Measurements from ENCODE around the gene GPRC5C. TPM values are rescaled to one million over a fixed set of nuclear protein-coding genes. Genes with fewer than 3 reads are reported as not detected.
A peak's percentile ranks its signal among the peaks of the same experiment; 100 is the strongest.

Gene GPRC5C
- total and polyA plus RNA-seq, 7 donors: 42.9 to 123 (median 57.0) TPM

GRCh38 chr17:74453665-74454196, 21.8 kb downstream of the GPRC5C start:
- Histone ChIP-seq H3K4me3 (peak overlapping the region; percentile 65), H3K36me3 (ENCODE audit: insufficient read depth in 1 of 2, low read depth in 1 of 2) (no peaks in the 10 kb centered on the region), H3K4me1 (peaks cover 53% of the 10 kb centered on the region), H3K27me3 (ENCODE audit: insufficient read depth in 3 of 3, low read length in 2 of 3) (no peaks in the 10 kb centered on the region), H3K9me3 (no peaks in the 10 kb centered on the region), H3K27ac (peak overlapping the region; percentile 86)
- TF ChIP-seq, protein P1, sequence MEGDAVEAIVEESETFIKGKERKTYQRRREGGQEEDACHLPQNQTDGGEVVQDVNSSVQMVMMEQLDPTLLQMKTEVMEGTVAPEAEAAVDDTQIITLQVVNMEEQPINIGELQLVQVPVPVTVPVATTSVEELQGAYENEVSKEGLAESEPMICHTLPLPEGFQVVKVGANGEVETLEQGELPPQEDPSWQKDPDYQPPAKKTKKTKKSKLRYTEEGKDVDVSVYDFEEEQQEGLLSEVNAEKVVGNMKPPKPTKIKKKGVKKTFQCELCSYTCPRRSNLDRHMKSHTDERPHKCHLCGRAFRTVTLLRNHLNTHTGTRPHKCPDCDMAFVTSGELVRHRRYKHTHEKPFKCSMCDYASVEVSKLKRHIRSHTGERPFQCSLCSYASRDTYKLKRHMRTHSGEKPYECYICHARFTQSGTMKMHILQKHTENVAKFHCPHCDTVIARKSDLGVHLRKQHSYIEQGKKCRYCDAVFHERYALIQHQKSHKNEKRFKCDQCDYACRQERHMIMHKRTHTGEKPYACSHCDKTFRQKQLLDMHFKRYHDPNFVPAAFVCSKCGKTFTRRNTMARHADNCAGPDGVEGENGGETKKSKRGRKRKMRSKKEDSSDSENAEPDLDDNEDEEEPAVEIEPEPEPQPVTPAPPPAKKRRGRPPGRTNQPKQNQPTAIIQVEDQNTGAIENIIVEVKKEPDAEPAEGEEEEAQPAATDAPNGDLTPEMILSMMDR (IDR thresholded peaks at IDR 0.05): no peak
- ATAC-seq (peak; percentile 91 to 93 (median 92)), DNase-seq (no peak)
- intact Hi-C loops (cut with DNase I): loop anchor here in 1 of 2 donors (5.0 to 10.0 kb wide), 2 partner anchors 36 to 239 kb away; partner anchors contain the start of gene TTYH2
- 2 to 6% (median 5%) methylated on average over 12 to 43 of the region's 43 CpGs for WGBS, 3 donors

DNA sequence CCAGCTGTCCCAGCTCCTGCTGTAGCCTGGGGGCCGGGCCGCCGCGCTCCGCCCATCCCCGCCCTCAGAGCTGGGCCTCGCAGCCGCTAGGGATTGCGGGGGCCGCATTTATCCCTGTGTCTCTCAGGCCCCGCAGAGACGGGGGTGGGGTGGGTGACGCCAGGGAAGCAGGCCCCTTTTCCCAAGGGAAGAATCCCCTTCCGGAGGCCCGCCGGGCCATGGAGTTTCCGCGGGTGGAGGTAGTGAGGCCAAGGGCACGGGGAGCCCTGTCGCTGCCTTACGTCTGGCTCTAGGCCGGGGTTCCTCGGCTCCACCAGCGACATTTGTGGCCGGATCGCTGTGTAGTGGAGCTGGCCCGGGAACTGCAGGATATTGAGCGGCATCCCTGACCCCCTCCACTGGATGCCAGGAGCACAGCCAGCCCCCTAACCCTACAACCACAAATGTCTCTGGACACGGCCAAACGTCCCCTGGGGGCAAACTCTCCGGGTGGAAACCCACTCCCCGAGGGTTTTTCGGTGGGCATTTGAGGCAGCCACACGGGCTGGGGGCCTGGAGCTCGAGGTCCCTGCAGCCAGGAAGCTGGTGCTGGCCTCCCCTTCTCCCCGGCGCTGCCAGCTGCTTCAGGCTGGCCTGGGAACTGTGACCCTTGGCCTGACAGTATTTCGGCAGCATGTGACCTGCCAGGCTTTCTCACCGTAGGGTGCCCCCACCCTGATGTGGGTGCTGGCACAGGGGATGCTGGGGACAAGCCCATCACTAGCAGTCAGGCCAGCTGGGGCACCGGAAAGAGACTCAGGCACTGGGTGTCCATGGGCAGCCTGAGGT, 22.5 kb downstream of the GPRC5C start:
- Histone ChIP-seq H3K9me3 (no peaks in the 10 kb centered on the region), H3K27me3 (ENCODE audit: insufficient read depth in 3 of 3, low read length in 2 of 3) (no peaks in the 10 kb centered on the region), H3K4me3 (peak overlapping the region; percentile 65), H3K36me3 (ENCODE audit: insufficient read depth in 1 of 2, low read depth in 1 of 2) (no peaks in the 10 kb centered on the region), H3K27ac (peak overlapping the region; percentile 86), H3K4me1 (peaks cover 46% of the 10 kb centered on the region)
- WGBS, 3 donors: 3 to 5% (median 4%) methylated on average over 24 to 40 of the region's 40 CpGs
- DNase-seq: peak; percentile 95 to 96
- intact Hi-C loops (cut with DNase I): loop anchor here in 1 of 2 donors (5.0 to 10.0 kb wide), 3 partner anchors 37 to 240 kb away; partner anchors contain the start of gene TTYH2
- TF ChIP-seq, protein P1 (IDR thresholded peaks at IDR 0.05): no peak
- peak; percentile 2 to 65 (median 44) for ATAC-seq

DNA sequence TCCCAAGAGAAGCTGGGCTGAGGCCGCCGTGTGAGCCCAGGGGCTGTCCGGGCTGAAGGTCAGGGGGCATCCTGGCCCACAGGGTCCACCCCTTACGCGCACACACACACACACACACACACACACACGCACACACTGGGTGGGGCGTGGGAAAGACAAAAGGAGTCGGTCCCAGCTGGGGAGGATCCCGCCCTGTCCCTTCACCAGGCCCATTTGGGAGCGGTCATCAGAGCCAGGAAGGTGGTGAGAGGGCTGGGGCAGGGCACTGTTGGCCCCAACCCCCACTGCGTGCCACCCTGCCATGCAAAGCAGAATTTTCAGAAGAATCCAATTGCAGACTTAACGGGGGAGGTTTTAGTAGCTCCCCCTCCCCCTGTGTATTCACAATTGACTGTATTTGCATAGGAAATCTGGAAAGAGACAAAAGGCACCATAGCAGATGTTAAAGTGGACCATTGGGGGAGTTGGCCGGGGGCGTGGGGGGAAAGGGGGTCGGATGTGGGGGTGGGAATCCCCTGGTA, 23.2 kb downstream of the GPRC5C start:
- intact Hi-C loops (cut with DNase I): loop anchor here in 1 of 2 donors (5.0 to 10.0 kb wide), 2 partner anchors 37 to 240 kb away; partner anchors contain the start of gene TTYH2
- H3K4me1 ChIP-seq: peaks cover 39% of the 10 kb centered on the region
- DNase-seq (no peak), ATAC-seq (peak in 1 of 4 donors; percentile 0)
- peak overlapping the region; percentile 86 for H3K27ac ChIP-seq
- no peaks in the 10 kb centered on the region for H3K27me3 ChIP-seq (ENCODE audit: insufficient read depth in 3 of 3, low read length in 2 of 3)
- no peaks in the 10 kb centered on the region for H3K36me3 ChIP-seq (ENCODE audit: insufficient read depth in 1 of 2, low read depth in 1 of 2)
- no peak overlapping the region for H3K4me3 ChIP-seq
- TF ChIP-seq, protein P1 (IDR thresholded peaks at IDR 0.05): no peak
- 47 to 56% (median 52%) methylated on average over 11 to 15 of the region's 15 CpGs for WGBS, 3 donors
- no peaks in the 10 kb centered on the region for H3K9me3 ChIP-seq

DNA sequence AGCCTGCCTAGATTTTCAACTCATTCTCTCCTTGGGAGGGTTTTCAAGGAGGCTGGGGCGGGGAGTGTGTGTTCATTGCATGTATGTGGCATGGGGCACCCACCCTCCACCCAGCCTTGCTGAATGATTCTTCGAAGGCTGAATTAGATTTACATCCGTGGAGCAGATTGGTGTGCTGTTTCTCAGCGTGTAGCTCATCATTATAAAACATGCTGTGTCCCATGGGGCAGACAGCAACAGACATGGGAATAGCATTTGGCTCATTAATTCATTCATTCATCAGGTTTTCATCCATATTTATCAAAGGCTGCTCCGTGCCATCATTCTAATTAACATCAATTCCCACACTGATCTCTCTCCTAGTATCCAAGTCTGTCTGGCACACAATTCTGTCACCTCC, 23.9 kb downstream of the GPRC5C start:
- peak overlapping the region; percentile 86 for H3K27ac ChIP-seq
- H3K4me3 ChIP-seq: no peak overlapping the region
- no peak for ATAC-seq
- intact Hi-C loops (cut with DNase I): loop anchor here in 1 of 2 donors (5.0 to 10.0 kb wide), 2 partner anchors 36 to 241 kb away; partner anchors contain the start of gene TTYH2
- H3K9me3 ChIP-seq: no peaks in the 10 kb centered on the region
- WGBS, 3 donors: 67 to 88% (median 82%) methylated on average over 5 of the region's 5 CpGs
- TF ChIP-seq, protein P1 (IDR thresholded peaks at IDR 0.05): no peak
- DNase-seq: no peak
- no peaks in the 10 kb centered on the region for H3K36me3 ChIP-seq (ENCODE audit: insufficient read depth in 1 of 2, low read depth in 1 of 2)
- H3K27me3 ChIP-seq (ENCODE audit: insufficient read depth in 3 of 3, low read length in 2 of 3): no peaks in the 10 kb centered on the region
- peaks cover 34% of the 10 kb centered on the region for H3K4me1 ChIP-seq

Data from psoas muscle (tissue), 8 donors.